AG04450 (cell line): ENCODE results near the gene FGF8. TPM values are rescaled to one million over a fixed set of nuclear protein-coding genes. Genes with fewer than 3 reads are reported as not detected.

ENCODE experiments used
- CTCF ChIA-PET: fragments of 300-600, 350-600 bp; formaldehyde crosslinking; extraction: SDS; loops from one replicate; lab custom pipeline; 2022; ENCODE audit warnings: antibody characterized with exemption, inconsistent platforms; lab: Charles Lee
- POLR2A ChIA-PET: fragments of 350-600 bp; formaldehyde crosslinking; extraction: SDS; loops from one replicate; lab custom pipeline; 2021; ENCODE audit warnings: antibody characterized with exemption, inconsistent platforms; lab: Yijun Ruan, JAX
- DNase-seq: peaks from one replicate; pipeline ENCODE4 v3.0.0-alpha.2; 2011; ENCODE audit warnings: low read depth, low spot score
- H3K27ac ChIP-seq: one replicate; pipeline ENCODE4 v1.5.1; 2012; ENCODE audit warnings: low read depth, low read length, control low read depth
- H3K27me3 ChIP-seq: one replicate; pipeline ENCODE4 v1.6.0; 2012; ENCODE audit warnings: low read length; ENCODE audit not compliant: control insufficient read depth, insufficient read depth
- H3K4me3 ChIP-seq: 2 replicates; pipeline ENCODE4 v1.5.1; 2011; ENCODE audit warnings: mild to moderate bottlenecking, low read depth, low read length, control low read depth
- H3K9me3 ChIP-seq: 2 replicates; pipeline ENCODE4 v1.5.1; 2012; ENCODE audit warnings: low read length; ENCODE audit not compliant: control insufficient read depth, insufficient read depth
- CTCF ChIP-seq: IDR thresholded peaks from 2 replicates; pipeline ENCODE4 v1.5.1; 2011; ENCODE audit warnings: low read depth, low read length, control low read depth, inconsistent platforms
- polyA plus RNA-seq: library from polyadenylated mRNA; depleted of rRNA; stranded (reverse); fragments of >200 nt; gene quantifications from 2 replicates; pipeline ENCODE4 v1.2.3, GENCODE V29; 2011

FGF8 gene
- polyA plus RNA-seq, 1 experiment = not detected

- H3K4me3 ChIP-seq = no peak overlapping the region
- ChIA-PET CTCF (interaction anchor here (1.5 to 1.6 kb wide), 2 partner anchors 29 to 31 kb away, joined by 5 to 7 read pairs; no protein-coding TSS in a partner anchor), POLR2A (no interaction called here)
- no peak for DNase-seq
- no peaks in the 10 kb centered on the region; the same call in 1 of the 2 replicates for H3K9me3 ChIP-seq
- no peak for TF ChIP-seq CTCF
- H3K27me3 ChIP-seq = no peaks in the 10 kb centered on the region
- no peak overlapping the region for H3K27ac ChIP-seq
These were observed 36.7 kb upstream of the FGF8 start for GRCh38 chr10:101812606-101813005.

DNA sequence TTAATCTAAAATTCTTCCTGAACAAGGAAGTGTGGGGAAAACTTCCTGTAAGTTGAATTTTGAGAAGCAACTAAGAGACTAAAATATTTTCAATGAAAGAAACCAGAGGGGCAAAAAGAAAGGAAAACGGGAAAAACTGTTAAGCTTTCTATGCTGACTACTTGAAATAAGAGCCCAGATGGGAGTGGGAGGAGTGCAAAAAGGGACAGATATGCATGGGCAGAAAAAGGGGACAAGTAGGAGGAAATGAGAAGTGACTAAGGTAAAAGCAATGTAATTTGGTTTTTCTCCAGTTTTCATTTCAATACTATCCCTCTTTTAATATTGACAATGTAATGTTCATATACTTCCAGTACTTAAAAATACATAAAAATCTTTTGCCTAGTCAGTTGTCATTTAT, 31.2 kb upstream of the FGF8 start:
- POLR2A ChIA-PET = no interaction called here
- no peak overlapping the region for H3K27ac ChIP-seq
- no peak for TF ChIP-seq CTCF
- no peaks in the 10 kb centered on the region for H3K9me3 ChIP-seq
- CTCF ChIA-PET = interaction anchor here (0.8 kb wide), 2 partner anchors 23 to 83 kb away, joined by 3 read pairs; no protein-coding TSS in a partner anchor
- H3K27me3 ChIP-seq = no peaks in the 10 kb centered on the region
- no peak overlapping the region for H3K4me3 ChIP-seq
- no peak for DNase-seq

DNA sequence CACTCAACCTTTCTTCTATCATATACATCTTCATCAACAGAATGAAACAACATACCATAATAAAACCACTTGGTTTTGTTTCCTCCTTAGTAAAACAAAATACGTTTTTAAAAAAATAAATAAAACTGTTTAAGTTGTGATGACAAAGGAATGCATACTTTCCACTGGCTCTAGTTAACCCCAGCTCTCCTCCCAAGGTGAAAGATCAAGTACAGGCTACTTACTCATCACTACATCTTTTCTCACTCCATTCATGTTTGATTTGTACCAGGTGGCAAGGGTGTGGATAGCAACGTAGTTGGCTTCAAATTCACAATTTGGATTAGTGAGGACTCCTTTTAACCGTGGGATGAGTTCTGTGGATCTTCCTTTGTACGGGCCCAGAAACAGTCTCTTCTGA, 27.6 kb upstream of the FGF8 start:
- H3K27ac ChIP-seq = no peak overlapping the region
- no peak for DNase-seq
- H3K9me3 ChIP-seq = no peaks in the 10 kb centered on the region
- POLR2A ChIA-PET = no interaction called here
- H3K4me3 ChIP-seq = no peak overlapping the region
- TF ChIP-seq CTCF = no peak
- CTCF ChIA-PET = interaction anchor here (1.0 to 3.3 kb wide), 3 partner anchors 23 to 270 kb away, joined by 3 to 9 read pairs (median 4); no protein-coding TSS in a partner anchor
- no peaks in the 10 kb centered on the region for H3K27me3 ChIP-seq

DNA sequence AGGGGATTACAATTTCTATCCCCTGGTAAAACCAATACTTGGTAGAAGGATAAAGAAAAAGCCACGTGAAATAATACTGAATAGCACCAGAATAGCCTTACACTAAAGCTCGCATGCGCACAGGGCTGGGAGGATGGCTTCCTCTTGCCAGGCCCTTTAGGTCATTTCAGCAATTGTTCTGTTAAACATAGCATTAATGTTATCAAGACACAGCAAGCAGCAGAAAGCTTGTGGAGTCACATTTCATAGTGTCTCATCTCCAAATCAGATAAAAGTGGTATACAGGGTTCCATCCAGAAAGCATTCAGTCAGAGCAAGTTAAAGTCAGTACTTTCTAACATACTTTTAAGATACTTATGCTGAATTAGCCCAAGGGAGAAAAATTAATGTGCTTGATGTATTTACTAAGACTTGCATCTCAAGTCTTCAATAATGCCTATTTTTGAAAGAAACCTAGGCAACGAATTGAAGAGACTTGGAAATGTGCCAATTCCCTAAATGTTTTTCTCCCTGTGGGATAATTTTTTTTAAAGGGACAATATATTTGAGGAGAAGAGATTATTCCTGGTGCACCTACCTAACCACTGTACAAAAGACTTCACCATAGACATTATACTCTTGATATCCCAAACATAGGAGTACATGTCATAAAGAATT, 21.6 kb upstream of the FGF8 start:
- Histone ChIP-seq H3K9me3 (no peaks in the 10 kb centered on the region), H3K27ac (no peak overlapping the region), H3K4me3 (no peak overlapping the region), H3K27me3 (no peaks in the 10 kb centered on the region)
- CTCF ChIA-PET = interaction anchor here (0.6 to 7.2 kb wide), 5 partner anchors 14 to 571 kb away, joined by 3 to 55 read pairs (median 3); partner anchors contain the start of gene NPM3
- no peak for DNase-seq
- POLR2A ChIA-PET = interaction anchor here (1.3 kb wide), 1 partner anchor 14 kb away, joined by 4 read pairs; the partner anchor contains the start of gene NPM3
- TF ChIP-seq CTCF = no peak

GRCh38 chr10:101793526-101793925, 17.6 kb upstream of the FGF8 start:
- no peak for TF ChIP-seq CTCF
- CTCF ChIA-PET = interaction anchor here (7.2 kb wide), 1 partner anchor 10 kb away, joined by 55 read pairs; the partner anchor contains the start of gene NPM3
- DNase-seq = no peak
- POLR2A ChIA-PET = interaction anchor here (0.6 kb wide), 1 partner anchor 11 kb away, joined by 5 read pairs; no protein-coding TSS in a partner anchor
- Histone ChIP-seq H3K27ac (no peak overlapping the region), H3K4me3 (no peak overlapping the region), H3K27me3 (no peaks in the 10 kb centered on the region), H3K9me3 (no peaks in the 10 kb centered on the region)
